K562 (cell line): Measurements from ENCODE around the gene LMBR1. TPM values are rescaled to one million over a fixed set of nuclear protein-coding genes. Genes with fewer than 3 reads are reported as not detected.
A peak's percentile ranks its signal among the peaks of the same experiment; 100 is the strongest.

ENCODE experiments used
- BHLHE40 ChIP-seq: IDR thresholded peaks from 2 replicates; pipeline ENCODE4 v1.6.1; 2011; ENCODE audit warnings: low read length, improper control_type of control experiment
- CC2D1A ChIP-seq: fragments of 450-650 bp; IDR thresholded peaks from 2 replicates; pipeline ENCODE4 v1.6.1; 2017; ENCODE audit warnings: mild to moderate bottlenecking
- CEBPB ChIP-seq: fragments of 450-650 bp; IDR thresholded peaks from 2 replicates; pipeline ENCODE4 v1.6.1; 2016; ENCODE audit warnings: missing genetic modification characterization, missing compliant biosample characterization
- HMG20B ChIP-seq: fragments of 250-450 bp; sonication (Bioruptor Pico); IDR thresholded peaks from 2 replicates; pipeline ENCODE4 v1.5.0; 2021; ENCODE audit warnings: mild to moderate bottlenecking
- LCOR ChIP-seq: sonication (generic); formaldehyde crosslinking; IDR thresholded peaks from 2 replicates; pipeline ENCODE4 v1.8.0; 2022; ENCODE audit warnings: mild to moderate bottlenecking, missing genetic modification reagents
- MBD1 ChIP-seq: fragments of 250-450 bp; sonication (Bioruptor Pico); IDR thresholded peaks from 2 replicates; pipeline ENCODE4 v1.8.0; 2022; ENCODE audit warnings: inconsistent platforms
- NCOA1 ChIP-seq: fragments of 450-650 bp; IDR thresholded peaks from 2 replicates; pipeline ENCODE4 v1.6.1; 2016; ENCODE audit warnings: low read depth
- NFE2 ChIP-seq: IDR thresholded peaks from 2 replicates; pipeline ENCODE4 v1.6.1; 2014; ENCODE audit warnings: antibody characterized with exemption, low read depth
- NR2C1 ChIP-seq, 2 experiments: fragments of 450-650 bp; IDR thresholded peaks; 2 replicates each; pipeline ENCODE4 v1.6.1; 2017; ENCODE audit warnings: mild to moderate bottlenecking in 2 of 2, antibody characterized with exemption in 1 of 2, inconsistent platforms in 1 of 2, missing compliant biosample characterization in 1 of 2, missing genetic modification characterization in 1 of 2
- NRF1 ChIP-seq, 2 experiments: fragments of 450-650 bp; IDR thresholded peaks in 1 of 2; conservative IDR thresholded peaks in 1 of 2; 2 replicates each; pipeline ENCODE4 v1.6.1; 2014; ENCODE audit warnings: mild to moderate bottlenecking in 2 of 2
- SMARCA4 ChIP-seq: fragments of 450-650 bp; IDR thresholded peaks from 2 replicates; pipeline ENCODE4 v1.6.1; 2016
- TAF15 ChIP-seq: fragments of 200-400 bp; formaldehyde crosslinking; IDR thresholded peaks from 2 replicates; pipeline ENCODE4 v1.6.1; 2017; ENCODE audit warnings: mild to moderate bottlenecking, low read depth, low read length, moderate library complexity
- TBP ChIP-seq: optimal IDR thresholded peaks from 2 replicates; pipeline ENCODE3; 2011; ENCODE audit warnings: low read depth, low read length, improper control_type of control experiment
- THRAP3 ChIP-seq: fragments of 450-650 bp; IDR thresholded peaks from 2 replicates; pipeline ENCODE4 v1.6.1; 2016; ENCODE audit warnings: mild to moderate bottlenecking, inconsistent platforms, borderline replicate concordance
- XRCC3 ChIP-seq: fragments of 450-650 bp; IDR thresholded peaks from 2 replicates; pipeline ENCODE4 v1.6.1; 2017; ENCODE audit warnings: mild to moderate bottlenecking, moderate library complexity
- XRCC5 ChIP-seq: fragments of 200-400 bp; formaldehyde crosslinking; IDR thresholded peaks from 2 replicates; pipeline ENCODE4 v1.6.1; 2017; ENCODE audit warnings: low read depth, mild to moderate bottlenecking, low read length
- ZMIZ1 ChIP-seq, 2 experiments: fragments of 150-350 bp in 1 of 2; IDR thresholded peaks; 2 replicates each; pipeline ENCODE4 v1.6.1; 2012 to 2016; ENCODE audit warnings: low read depth in 2 of 2, low read length in 2 of 2, mild to moderate bottlenecking in 1 of 2, moderate library complexity in 1 of 2
- ZNF444 ChIP-seq: fragments of 250-450 bp; sonication (Bioruptor Pico); IDR thresholded peaks from 2 replicates; pipeline ENCODE4 v1.4.0; 2020; ENCODE audit warnings: mild to moderate bottlenecking, moderate library complexity
- ZNF639 ChIP-seq, 2 experiments: fragments of 200-800 bp in 1 of 2; sonication (Bioruptor generic) in 1 of 2; sonication (generic) in 1 of 2; formaldehyde crosslinking in 1 of 2; IDR thresholded peaks in 1 of 2; conservative IDR thresholded peaks in 1 of 2; 2 replicates each; pipeline versions ENCODE4 v1.5.0 to v1.6.1; 2016 to 2020; ENCODE audit warnings: missing compliant biosample characterization in 1 of 2, missing genetic modification characterization in 1 of 2, missing genetic modification reagents in 1 of 2
- ZNF696 ChIP-seq: fragments of 250-450 bp; sonication (Bioruptor Pico); conservative IDR thresholded peaks from 2 replicates; pipeline ENCODE4 v1.4.0; 2020; ENCODE audit warnings: mild to moderate bottlenecking, moderate library complexity
- polyA plus RNA-seq, 8 experiments: library from polyadenylated mRNA; depleted of rRNA in 4 of 8; stranded (reverse) in 5 of 8; unstranded in 3 of 8; fragments of >200 nt; fragmentation: Nextera tagmentation in 2 of 8; fragmentation: Illumina TruSeq in 1 of 8; extraction: Ambion mirVana in 2 of 8; extraction: Trizol in 1 of 8; gene quantifications; 2 replicates each; pipeline versions ENCODE4 v1.2.1 to v1.2.3, GENCODE V29; 2011 to 2014; ENCODE audit warnings: inconsistent platforms in 1 of 8, missing spikeins in 1 of 8
- total RNA-seq, 7 experiments: library from RNA; depleted of rRNA in 6 of 7; stranded (reverse); fragments of >200 nt in 6 of 7; fragmentation: Illumina TruSeq in 2 of 7; extraction: Trizol in 2 of 7; gene quantifications; 2 replicates each; pipeline versions ENCODE4 v1.2.1 to v1.2.3, GENCODE V29; 2011 to 2021; ENCODE audit warnings: low replicate concordance in 1 of 7
- TF ChIP-seq, protein P1 (sequence below): fragments of 450-650 bp; formaldehyde crosslinking; IDR thresholded peaks from 2 replicates; pipeline ENCODE4 v1.4.0; 2022; ENCODE audit warnings: mild to moderate bottlenecking, moderate library complexity

LMBR1 gene
- total and polyA plus RNA-seq, 9 of the 15 experiments (the other 6 are each of a cell fraction or from before 2014, with no cell fraction given), result 7.7 to 90.0 (median 59.9) TPM

- TF ChIP-seq, protein P1, sequence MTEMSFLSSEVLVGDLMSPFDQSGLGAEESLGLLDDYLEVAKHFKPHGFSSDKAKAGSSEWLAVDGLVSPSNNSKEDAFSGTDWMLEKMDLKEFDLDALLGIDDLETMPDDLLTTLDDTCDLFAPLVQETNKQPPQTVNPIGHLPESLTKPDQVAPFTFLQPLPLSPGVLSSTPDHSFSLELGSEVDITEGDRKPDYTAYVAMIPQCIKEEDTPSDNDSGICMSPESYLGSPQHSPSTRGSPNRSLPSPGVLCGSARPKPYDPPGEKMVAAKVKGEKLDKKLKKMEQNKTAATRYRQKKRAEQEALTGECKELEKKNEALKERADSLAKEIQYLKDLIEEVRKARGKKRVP (CRISPR knock-in tag), result 0 out of 2 replicates have a peak, but pooled peaks have one; percentile 9
- 0 out of 2 replicates have a peak, but pooled peaks have one; percentile 22 for TF ChIP-seq BHLHE40
- TF ChIP-seq NR2C1 (IDR thresholded peaks at IDR 0.05), result peak; percentile 20; the same call in 1 of the 2 replicates
- no peak for TF ChIP-seq NR2C1 (tag; IDR thresholded peaks at IDR 0.05)
- no peak for TF ChIP-seq ZNF696
- no peak for TF ChIP-seq XRCC3
- TF ChIP-seq ZNF639 (CRISPR knock-in tag; conservative IDR thresholded peaks at IDR 0.05 in 1 of 2, IDR thresholded peaks at IDR 0.05 in 1 of 2), result no peak
- TF ChIP-seq ZNF444 (CRISPR knock-in tag), result no peak
- TF ChIP-seq LCOR (CRISPR knock-in tag), result no peak
- TF ChIP-seq NRF1 (conservative IDR thresholded peaks at IDR 0.05 in 1 of 2, IDR thresholded peaks at IDR 0.05 in 1 of 2), result 0 out of 4 replicates have a peak, but pooled peaks of 1 of the 2 experiments have one; percentile 26
- no peak for TF ChIP-seq NCOA1
- TF ChIP-seq TBP, result peak; percentile 77
- no peak for TF ChIP-seq MBD1
- TF ChIP-seq SMARCA4, result 0 out of 2 replicates have a peak, but pooled peaks have one; percentile 27
- no peak for TF ChIP-seq TAF15
- no peak for TF ChIP-seq XRCC5
- no peak for TF ChIP-seq THRAP3
- no peak for TF ChIP-seq CEBPB (tag)
- peak; percentile 3; the same call in 1 of the 2 replicates for TF ChIP-seq NFE2
- TF ChIP-seq CC2D1A, result no peak
- no peak for TF ChIP-seq HMG20B
- no peak for TF ChIP-seq ZMIZ1 (IDR thresholded peaks at IDR 0.05; ENCODE audit: low read depth in 2 of 2, low read length in 2 of 2)
These were observed 254.4 kb downstream of the LMBR1 start (continued) for GRCh38 chr7:156638443-156639077.
